ENCODE results near the gene LARP1B.
"Not testable (repeated sequence)": the region's sequence is repeated elsewhere in the genome, so short reads cannot be mapped to it uniquely, and the experiment has no call there.

LARP1B gene

GRCh38 chr4:128225148-128225547 is 164.0 kb downstream of the LARP1B start:
- peak; percentile 95 to 97 for DNase-seq (ENCODE audit: low read depth in 2 of 2)

GRCh38 chr4:128227991-128228571 is 167.0 kb downstream of the LARP1B start:
- no peak for DNase-seq (ENCODE audit: low read depth in 2 of 2)

GRCh38 chr4:128228845-128229795 is 168.0 kb downstream of the LARP1B start:
- no peak for DNase-seq (ENCODE audit: low read depth in 2 of 2)

GRCh38 chr4:128232719-128233118 is 171.6 kb downstream of the LARP1B start:
- DNase-seq (ENCODE audit: low read depth in 2 of 2) = no peak

- no peak for DNase-seq (ENCODE audit: low read depth in 2 of 2)
These were observed 173.7 kb downstream of the LARP1B start for GRCh38 chr4:128234836-128235235.

- no peak for DNase-seq (ENCODE audit: low read depth in 2 of 2)
These were observed 179.9 kb downstream of the LARP1B start for GRCh38 chr4:128241019-128241418.

GRCh38 chr4:128241425-128241913 is 180.4 kb downstream of the LARP1B start:
- peak; percentile 92 to 94 for DNase-seq (ENCODE audit: low read depth in 2 of 2)

- DNase-seq (ENCODE audit: low read depth in 2 of 2) = no peak
These were observed 180.9 kb downstream of the LARP1B start for GRCh38 chr4:128241981-128242380.

GRCh38 chr4:128242601-128243000 is 181.5 kb downstream of the LARP1B start:
- no peak for DNase-seq (ENCODE audit: low read depth in 2 of 2)

- DNase-seq (ENCODE audit: low read depth in 2 of 2) = no peak
These were observed 183.3 kb downstream of the LARP1B start for GRCh38 chr4:128244379-128244778.

- not testable (repeated sequence) for DNase-seq (ENCODE audit: low read depth in 2 of 2)
These were observed 184.3 kb downstream of the LARP1B start for GRCh38 chr4:128245391-128245790.

GRCh38 chr4:128247906-128248305 is 186.8 kb downstream of the LARP1B start:
- DNase-seq (ENCODE audit: low read depth in 2 of 2) = no peak

- DNase-seq (ENCODE audit: low read depth in 2 of 2) = no peak
These were observed 188.9 kb downstream of the LARP1B start for GRCh38 chr4:128249787-128250668.

- no peak for DNase-seq (ENCODE audit: low read depth in 2 of 2)
These were observed 194.8 kb downstream of the LARP1B start for GRCh38 chr4:128255906-128256305.

- DNase-seq (ENCODE audit: low read depth in 2 of 2) = no peak
These were observed 195.4 kb downstream of the LARP1B start for GRCh38 chr4:128256539-128256938.

GRCh38 chr4:128258166-128258565 is 197.1 kb downstream of the LARP1B start:
- DNase-seq (ENCODE audit: low read depth in 2 of 2) = not testable (repeated sequence)

GRCh38 chr4:128259889-128260288 is 198.8 kb downstream of the LARP1B start:
- not testable (repeated sequence) for DNase-seq (ENCODE audit: low read depth in 2 of 2)
